Stimulated activated CD8-positive, alpha-beta memory T cell treated with anti-CD3 and anti-CD28 coated beads, Interleukin-15, amount 100 ng/mL, for 48 hours (primary cell): ENCODE data around the gene CAPS.

Source experiments
- DNase-seq, 2 donors: peaks; one replicate each; pipeline ENCODE4 v3.0.0-alpha.2; 2020; ENCODE audit warnings: low read depth in 2 of 2

The CAPS gene

DNA sequence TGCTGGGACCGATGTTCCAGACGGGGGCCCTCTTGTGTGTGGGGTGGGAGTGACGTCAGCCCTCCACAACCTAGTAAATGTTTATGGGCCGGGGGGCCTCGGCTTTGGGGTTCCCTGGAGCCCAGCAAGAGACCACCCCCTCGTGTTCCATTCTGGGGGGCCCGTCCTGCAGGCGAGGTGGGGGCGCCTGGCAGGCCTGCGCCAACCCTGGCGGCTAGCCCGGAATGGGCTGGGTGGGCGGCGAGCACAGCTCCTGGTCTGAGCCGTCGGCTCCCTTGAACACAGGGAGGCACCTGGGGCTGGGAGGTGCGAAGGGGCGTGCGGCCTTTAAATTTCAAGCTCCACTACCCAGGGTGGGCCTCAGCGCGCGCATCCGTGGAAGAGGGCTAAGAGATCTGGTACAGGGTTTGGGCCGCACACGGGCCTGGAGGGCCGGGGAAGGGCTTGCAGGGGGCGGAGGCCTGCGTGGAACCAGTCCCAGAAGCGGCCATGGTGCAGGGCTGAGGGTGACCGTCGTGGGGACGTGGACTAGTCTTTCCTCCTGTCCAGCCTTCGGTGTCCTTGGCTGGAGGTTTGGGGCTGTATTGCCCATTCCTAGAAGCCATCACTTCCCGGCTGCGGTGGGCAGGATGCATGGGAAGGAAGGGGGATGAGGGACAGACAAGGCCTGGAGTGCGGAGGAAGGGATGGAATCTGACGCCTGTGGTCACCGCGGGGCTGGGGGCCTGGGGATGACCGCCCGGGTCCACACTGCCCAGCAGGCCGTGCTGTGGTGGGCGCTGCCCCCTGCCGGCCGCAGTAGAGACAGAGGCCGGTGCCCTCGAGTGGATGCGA is 21.9 kb upstream of the CAPS start:
- DNase-seq: peak in 1 of 2 donors; percentile 9

DNA sequence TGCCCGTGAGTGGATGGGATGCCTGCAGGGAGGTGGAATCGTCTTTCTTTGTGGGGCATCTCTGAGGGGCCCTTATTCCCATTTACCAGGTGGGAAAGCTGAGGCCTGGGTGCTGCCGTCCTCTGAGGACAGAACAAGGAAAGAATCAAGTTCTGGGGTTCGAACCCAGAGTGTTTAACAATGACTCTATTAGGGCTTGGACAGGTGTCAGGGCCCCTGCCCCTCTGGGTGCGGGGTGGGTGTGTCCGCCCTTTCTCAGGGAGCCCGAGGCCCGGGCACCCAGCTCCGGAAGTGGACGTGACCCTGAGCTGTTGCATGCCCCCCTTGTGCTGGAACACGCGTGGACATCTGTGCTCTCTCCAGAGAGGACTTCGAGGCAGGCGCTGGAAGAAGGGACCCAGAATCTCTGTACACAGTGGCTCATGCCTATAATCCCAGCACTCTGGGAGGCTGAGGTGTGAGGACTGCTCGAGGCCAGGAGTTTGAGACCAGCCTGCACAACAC is 21.2 kb upstream of the CAPS start:
- no peak for DNase-seq

DNA sequence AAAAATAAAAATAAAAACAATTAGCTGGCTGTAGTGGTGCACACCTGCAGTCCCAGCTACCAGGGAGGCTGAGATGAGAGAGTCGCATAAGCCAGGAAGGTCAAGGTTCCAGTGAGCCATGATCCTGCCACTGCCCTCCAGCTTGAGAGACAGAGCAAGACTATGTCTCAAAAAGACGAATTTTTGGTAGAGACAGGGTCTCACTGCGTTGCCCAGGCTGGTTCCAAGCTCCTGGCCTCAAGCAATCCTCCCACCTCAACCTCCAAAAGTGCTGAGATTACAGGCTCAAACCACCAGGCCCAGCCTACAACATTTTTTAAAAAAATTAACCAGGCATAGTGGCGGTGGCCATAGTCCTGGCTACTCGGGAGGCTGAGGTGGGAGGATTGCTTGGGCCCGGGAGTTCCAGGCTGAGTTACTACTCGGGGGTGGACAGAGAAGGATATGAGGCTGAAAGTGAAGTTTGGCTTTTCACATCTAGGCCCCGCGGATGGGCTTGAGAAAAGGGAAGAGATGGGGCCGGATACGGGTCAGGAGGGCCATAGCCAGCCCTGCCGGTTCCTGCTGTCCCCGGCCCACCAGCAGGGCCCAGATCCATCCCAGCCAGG is 20.7 kb upstream of the CAPS start:
- DNase-seq: no peak

GRCh38 chr19:5893907-5894703 is 19.9 kb upstream of the CAPS start:
- DNase-seq: no peak

DNA sequence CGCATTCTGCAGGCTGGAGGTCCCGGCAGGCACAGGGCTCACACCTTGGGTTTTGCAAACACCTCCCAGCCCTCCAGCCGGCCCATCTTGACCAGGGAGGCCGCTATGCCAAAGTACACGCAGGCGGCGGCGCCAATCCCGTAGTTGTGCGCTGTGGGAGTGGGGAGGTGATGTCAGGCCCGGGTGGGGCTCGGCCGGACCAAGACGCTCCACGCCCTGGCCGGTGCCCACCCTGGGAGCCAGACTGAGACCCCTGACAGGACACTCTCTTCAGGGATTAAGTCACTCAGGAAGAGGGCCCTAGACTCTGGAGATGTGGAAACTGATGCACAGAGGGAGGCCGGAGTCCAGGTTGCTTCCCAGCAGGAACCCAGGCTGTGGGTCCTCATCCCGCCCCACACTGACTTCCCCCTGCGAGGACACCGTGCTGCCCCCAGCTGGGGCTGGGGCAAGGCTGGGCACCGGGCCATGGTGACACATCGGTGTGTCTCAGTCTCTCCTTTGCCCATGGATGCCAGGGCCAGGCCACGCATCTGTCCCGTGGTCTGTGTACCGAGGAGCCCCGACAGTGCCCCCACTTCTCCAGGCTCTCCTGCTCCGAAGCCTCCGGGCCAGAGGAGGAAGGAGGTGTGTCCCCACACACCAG is 19.2 kb upstream of the CAPS start:
- no peak for DNase-seq

- no peak for DNase-seq
These were observed 18.6 kb upstream of the CAPS start for GRCh38 chr19:5895409-5895808.

- no peak for DNase-seq
These were observed 18.2 kb upstream of the CAPS start for GRCh38 chr19:5895890-5896289.

- DNase-seq: no peak
These were observed 17.5 kb upstream of the CAPS start for GRCh38 chr19:5896365-5897076.

DNA sequence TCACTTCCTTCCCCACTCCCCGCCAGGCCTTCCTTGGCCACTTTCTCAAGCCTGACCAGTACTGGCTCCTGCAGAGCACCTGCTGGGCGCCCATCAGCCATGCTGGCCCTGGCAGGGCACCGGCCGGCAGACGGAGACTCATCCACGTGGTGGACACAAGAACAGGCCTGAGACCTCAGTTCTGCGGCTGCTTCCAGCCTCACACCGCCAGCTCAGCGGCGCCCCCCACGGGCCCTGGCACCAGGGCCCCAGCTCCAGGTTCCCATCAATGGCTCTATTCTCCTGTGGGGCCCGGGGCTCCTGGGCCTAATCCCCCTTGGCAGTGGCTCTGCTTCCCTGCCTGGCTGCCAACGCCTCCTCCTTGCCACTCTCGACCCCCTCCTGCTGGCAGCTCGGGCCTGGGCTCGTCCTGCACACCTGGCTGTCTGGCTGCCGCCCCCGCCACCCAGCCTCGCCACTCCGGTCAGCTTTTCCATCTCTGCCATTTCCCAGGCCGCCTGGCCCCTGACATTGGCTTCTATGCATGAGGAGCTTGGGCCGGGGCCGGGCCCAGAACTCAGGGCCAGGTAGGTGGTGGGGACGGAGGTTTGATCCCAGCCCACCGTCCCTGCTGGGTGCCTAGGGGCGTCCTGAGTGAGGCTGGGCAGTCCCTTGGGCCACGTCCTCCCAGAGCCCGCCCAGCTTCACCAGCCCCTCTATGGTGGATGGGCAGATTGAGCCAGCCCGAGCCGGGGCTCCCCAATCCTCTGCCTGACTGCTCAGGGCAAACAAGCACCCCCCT is 16.7 kb upstream of the CAPS start:
- no peak for DNase-seq

DNA sequence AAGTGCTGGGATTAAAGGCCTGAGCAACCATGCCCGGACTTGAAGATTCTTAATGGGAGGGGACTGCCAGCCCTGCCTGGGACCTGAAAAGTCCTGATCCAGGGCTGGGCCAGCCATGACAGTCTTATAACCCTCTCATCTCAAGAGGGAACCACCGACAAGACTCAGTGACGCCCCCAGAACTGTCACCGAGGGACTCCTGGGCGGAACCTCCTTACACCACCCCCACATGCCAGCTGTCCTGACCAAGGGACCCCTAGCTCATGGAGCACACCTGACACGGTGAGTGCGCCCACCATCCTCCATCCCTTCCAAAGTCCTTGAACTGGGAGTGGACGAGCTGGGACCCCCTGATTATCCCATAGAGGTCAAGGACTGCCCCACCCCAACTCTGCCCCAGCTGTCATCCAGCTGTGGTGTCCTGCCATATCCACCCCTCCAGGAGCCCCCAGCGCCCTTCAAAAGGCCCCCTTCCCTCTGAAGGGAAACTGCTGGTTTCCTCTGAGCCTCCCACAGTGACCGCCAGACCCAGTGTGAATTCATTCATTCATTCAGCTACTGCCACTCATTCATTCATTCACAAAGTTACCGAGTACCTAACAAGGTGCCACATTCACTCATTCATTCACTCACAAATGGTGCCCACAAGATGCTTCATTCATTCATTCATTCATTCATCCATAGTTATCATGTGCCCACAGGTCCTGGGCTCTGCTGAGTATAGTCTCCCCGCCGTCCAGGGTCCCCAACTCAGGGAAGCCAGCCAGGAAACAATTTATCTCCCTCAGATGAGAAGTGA is 14.1 kb upstream of the CAPS start:
- no peak for DNase-seq

GRCh38 chr19:5900976-5901375 is 13.1 kb upstream of the CAPS start:
- DNase-seq: no peak

DNA sequence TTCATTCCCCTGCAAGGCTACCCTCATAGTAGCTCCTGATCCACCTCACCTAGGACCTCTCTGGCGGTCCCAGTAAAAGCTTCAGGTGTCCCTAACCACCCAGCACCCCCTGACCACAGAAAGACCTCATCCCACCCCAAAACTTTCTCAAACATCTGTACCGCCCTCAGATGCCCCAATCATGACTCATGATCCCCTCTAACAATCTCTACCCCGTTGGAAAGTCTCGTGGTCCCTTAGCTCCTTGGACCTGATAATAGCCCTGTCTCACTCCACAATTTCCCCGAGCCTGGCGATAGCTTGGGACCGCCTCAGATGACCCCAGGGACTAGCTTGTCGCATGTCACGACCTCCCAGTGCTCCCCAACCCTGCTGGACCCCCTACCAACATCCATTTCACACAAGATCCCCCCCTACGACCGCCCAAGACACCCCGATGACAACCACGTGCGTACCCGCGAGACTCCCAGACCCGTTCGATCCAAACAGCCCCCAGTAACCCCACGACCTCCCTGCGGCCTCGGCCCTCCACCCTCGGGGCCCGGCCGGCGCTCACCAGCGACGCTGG is 10.9 kb upstream of the CAPS start:
- DNase-seq: peak; percentile 9 to 16

- DNase-seq: peak; percentile 93
These were observed 10.3 kb upstream of the CAPS start, which contains the start of gene NDUFA11 for GRCh38 chr19:5903624-5904351. NDUFA11 (minus strand) TSS chr19:5903790; CDS start chr19:5903708, 82 bp downstream.

- DNase-seq: peak; percentile 100
These were observed 9.5 kb upstream of the CAPS start, which contains the start of gene VMAC for GRCh38 chr19:5904352-5905113. VMAC (plus strand) TSS chr19:5904872; CDS start chr19:5904891, 19 bp downstream.

DNA sequence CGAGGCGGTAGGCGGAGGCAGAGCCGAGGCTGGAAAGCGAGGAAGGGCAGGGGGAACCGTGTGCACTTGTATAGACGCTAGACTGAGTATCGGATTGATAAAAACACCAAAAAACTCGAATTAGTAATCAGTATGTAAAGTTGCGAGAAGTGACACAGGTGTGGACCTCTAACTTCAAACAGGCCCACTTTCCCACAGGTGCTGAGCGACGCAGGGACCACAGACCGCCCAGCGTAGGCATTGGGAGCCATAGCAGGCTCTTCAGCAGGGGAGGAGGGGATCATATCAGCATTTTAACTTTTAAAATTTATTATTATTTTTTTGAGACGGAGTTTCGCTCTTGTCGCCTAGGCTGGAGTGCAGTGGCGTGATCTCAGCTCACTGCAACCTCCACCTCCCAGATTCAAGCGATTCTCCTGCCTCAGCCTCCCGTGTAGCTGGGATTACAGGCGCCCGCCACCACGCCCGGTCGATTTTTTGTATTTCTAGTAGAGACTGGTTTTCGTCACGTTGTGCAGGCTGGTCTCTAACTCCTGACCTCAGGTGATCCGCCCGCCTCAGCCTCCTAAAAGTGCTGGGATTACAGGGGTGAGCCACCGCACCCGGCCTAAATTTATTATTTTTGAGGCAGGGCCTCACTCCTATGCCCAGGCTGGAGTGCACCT is 8.8 kb upstream of the CAPS start:
- DNase-seq: no peak

- DNase-seq: no peak
These were observed 6.8 kb upstream of the CAPS start for GRCh38 chr19:5907241-5907640.
